ENCODE results near the gene SLC2A13.

DNA sequence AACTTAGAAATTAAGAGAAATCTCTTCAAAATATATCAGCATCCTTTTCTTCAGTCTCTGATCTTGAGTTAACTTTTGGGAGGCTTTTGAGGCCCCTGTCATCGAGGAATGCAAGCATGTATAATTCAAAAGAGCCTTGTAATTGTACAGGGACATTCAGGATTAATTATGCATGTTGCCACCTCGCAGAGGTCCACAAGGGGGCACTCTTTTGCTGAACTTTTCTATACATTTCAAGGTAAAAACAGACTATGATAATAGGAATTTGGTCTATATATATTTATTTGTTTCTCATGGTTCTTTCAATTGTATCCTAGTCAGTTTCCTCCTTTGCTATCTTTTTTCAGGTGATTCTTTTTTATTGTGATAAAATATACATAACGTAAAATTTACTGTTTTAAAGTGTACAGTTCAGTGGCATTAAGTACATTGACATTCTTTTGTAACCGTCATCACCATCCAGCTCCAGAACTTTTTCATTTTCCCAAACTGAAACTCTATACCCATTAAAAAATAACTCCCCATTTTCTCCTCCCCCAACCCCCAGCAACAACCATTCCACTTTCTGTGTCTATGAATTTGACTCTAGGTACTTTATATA lies 47.0 kb upstream of the SLC2A13 start:
- TF ChIP-seq HMGXB4 (CRISPR knock-in tag; IDR thresholded peaks at IDR 0.05) (no peak), CTCF (IDR thresholded peaks at IDR 0.05) (peak; percentile 82), ZNF512 (CRISPR knock-in tag; IDR thresholded peaks at IDR 0.05; ENCODE audit: borderline replicate concordance) (no peak), SMAD4 (CRISPR knock-in tag; IDR thresholded peaks at IDR 0.05) (no peak), TEAD4 (CRISPR knock-in tag; IDR thresholded peaks at IDR 0.05) (no peak)
- TF ChIP-seq, protein P1, sequence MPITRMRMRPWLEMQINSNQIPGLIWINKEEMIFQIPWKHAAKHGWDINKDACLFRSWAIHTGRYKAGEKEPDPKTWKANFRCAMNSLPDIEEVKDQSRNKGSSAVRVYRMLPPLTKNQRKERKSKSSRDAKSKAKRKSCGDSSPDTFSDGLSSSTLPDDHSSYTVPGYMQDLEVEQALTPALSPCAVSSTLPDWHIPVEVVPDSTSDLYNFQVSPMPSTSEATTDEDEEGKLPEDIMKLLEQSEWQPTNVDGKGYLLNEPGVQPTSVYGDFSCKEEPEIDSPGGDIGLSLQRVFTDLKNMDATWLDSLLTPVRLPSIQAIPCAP (CRISPR knock-in tag; IDR thresholded peaks at IDR 0.05): no peak
- TF ChIP-seq, protein P2, sequence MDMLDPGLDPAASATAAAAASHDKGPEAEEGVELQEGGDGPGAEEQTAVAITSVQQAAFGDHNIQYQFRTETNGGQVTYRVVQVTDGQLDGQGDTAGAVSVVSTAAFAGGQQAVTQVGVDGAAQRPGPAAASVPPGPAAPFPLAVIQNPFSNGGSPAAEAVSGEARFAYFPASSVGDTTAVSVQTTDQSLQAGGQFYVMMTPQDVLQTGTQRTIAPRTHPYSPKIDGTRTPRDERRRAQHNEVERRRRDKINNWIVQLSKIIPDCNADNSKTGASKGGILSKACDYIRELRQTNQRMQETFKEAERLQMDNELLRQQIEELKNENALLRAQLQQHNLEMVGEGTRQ (CRISPR knock-in tag; IDR thresholded peaks at IDR 0.05): no peak
